Measurements from ENCODE around the gene METTL9. TPM values are rescaled to one million over a fixed set of nuclear protein-coding genes. Genes with fewer than 3 reads are reported as not detected.
A peak's percentile ranks its signal among the peaks of the same experiment; 100 is the strongest.
"Not testable (repeated sequence)": the region's sequence is repeated elsewhere in the genome, so short reads cannot be mapped to it uniquely, and the experiment has no call there.

The METTL9 gene
- total RNA-seq, 1 experiment from 2014 or later: 160 TPM

- Histone ChIP-seq H3K9me3 (replicated peaks) (no peaks in the 10 kb centered on the region), H3K4me3 (no peak overlapping the region), H3K27me3 (replicated peaks) (no peaks in the 10 kb centered on the region), H3K27ac (no peak overlapping the region), H3K36me3 (no peaks in the 10 kb centered on the region), H3K4me1 (replicated peaks) (peaks cover 10% of the 10 kb centered on the region)
- DNase-seq (ENCODE audit: low read depth in 1 of 2, low spot score in 2 of 2): no peak
Measured at GRCh38 chr16:21584817-21585216, 14.6 kb upstream of the METTL9 start.

GRCh38 chr16:21588593-21588992, 10.8 kb upstream of the METTL9 start:
- not testable (repeated sequence) for H3K9me3 ChIP-seq (replicated peaks); H3K36me3 ChIP-seq; H3K4me3 ChIP-seq; H3K27me3 ChIP-seq (replicated peaks); H3K4me1 ChIP-seq (replicated peaks); DNase-seq (ENCODE audit: low read depth in 1 of 2, low spot score in 2 of 2); H3K27ac ChIP-seq

GRCh38 chr16:21589551-21589950, 9.8 kb upstream of the METTL9 start:
- Histone ChIP-seq H3K4me3 (no peak overlapping the region), H3K27ac (no peak overlapping the region), H3K9me3 (replicated peaks) (no peaks in the 10 kb centered on the region), H3K36me3 (no peaks in the 10 kb centered on the region), H3K4me1 (replicated peaks) (no peaks in the 10 kb centered on the region), H3K27me3 (replicated peaks) (no peaks in the 10 kb centered on the region)
- DNase-seq (ENCODE audit: low read depth in 1 of 2, low spot score in 2 of 2): no peak

- Histone ChIP-seq H3K4me3 (no peak overlapping the region), H3K27ac (no peak overlapping the region), H3K9me3 (replicated peaks) (no peaks in the 10 kb centered on the region), H3K4me1 (replicated peaks) (no peaks in the 10 kb centered on the region), H3K27me3 (replicated peaks) (no peaks in the 10 kb centered on the region), H3K36me3 (no peaks in the 10 kb centered on the region)
- no peak for DNase-seq (ENCODE audit: low read depth in 1 of 2, low spot score in 2 of 2)
Measured at GRCh38 chr16:21590287-21590686, 9.1 kb upstream of the METTL9 start.

GRCh38 chr16:21590796-21591195, 8.6 kb upstream of the METTL9 start:
- H3K9me3 ChIP-seq (replicated peaks): no peaks in the 10 kb centered on the region
- no peaks in the 10 kb centered on the region for H3K4me1 ChIP-seq (replicated peaks)
- H3K4me3 ChIP-seq: no peak overlapping the region
- no peak for DNase-seq (ENCODE audit: low read depth in 1 of 2, low spot score in 2 of 2)
- no peak overlapping the region for H3K27ac ChIP-seq
- H3K27me3 ChIP-seq (replicated peaks): no peaks in the 10 kb centered on the region
- no peaks in the 10 kb centered on the region for H3K36me3 ChIP-seq

GRCh38 chr16:21592191-21592590, 7.2 kb upstream of the METTL9 start:
- Histone ChIP-seq H3K4me3 (no peak overlapping the region), H3K36me3 (no peaks in the 10 kb centered on the region)

GRCh38 chr16:21593530-21594289, 5.7 kb upstream of the METTL9 start:
- H3K27ac ChIP-seq: no peak overlapping the region
- DNase-seq (ENCODE audit: low read depth in 1 of 2, low spot score in 2 of 2): no peak

More at GRCh38 chr16:21592191-21592590, 7.2 kb upstream of the METTL9 start:
- Histone ChIP-seq H3K9me3 (replicated peaks) (no peaks in the 10 kb centered on the region), H3K27me3 (replicated peaks) (no peaks in the 10 kb centered on the region), H3K27ac (no peak overlapping the region), H3K4me1 (replicated peaks) (no peaks in the 10 kb centered on the region)
- no peak for DNase-seq (ENCODE audit: low read depth in 1 of 2, low spot score in 2 of 2)

GRCh38 chr16:21597561-21598030, 1.8 kb upstream of the METTL9 start:
- DNase-seq (ENCODE audit: low read depth in 1 of 2, low spot score in 2 of 2): no peak

More at GRCh38 chr16:21593530-21594289, 5.7 kb upstream of the METTL9 start:
- Histone ChIP-seq H3K27me3 (replicated peaks) (no peaks in the 10 kb centered on the region), H3K4me1 (replicated peaks) (peaks cover 4% of the 10 kb centered on the region), H3K36me3 (no peaks in the 10 kb centered on the region), H3K4me3 (no peak overlapping the region), H3K9me3 (replicated peaks) (no peaks in the 10 kb centered on the region)

GRCh38 chr16:21598206-21598605, 1.2 kb upstream of the METTL9 start:
- Histone ChIP-seq H3K4me3 (no peak overlapping the region), H3K27ac (no peak overlapping the region), H3K9me3 (replicated peaks) (no peaks in the 10 kb centered on the region), H3K36me3 (peaks cover 11% of the 10 kb centered on the region; the same call in 1 of the 2 replicates), H3K4me1 (replicated peaks) (peaks cover 7% of the 10 kb centered on the region), H3K27me3 (replicated peaks) (no peaks in the 10 kb centered on the region)
- no peak for DNase-seq (ENCODE audit: low read depth in 1 of 2, low spot score in 2 of 2)

More at GRCh38 chr16:21597561-21598030, 1.8 kb upstream of the METTL9 start:
- Histone ChIP-seq H3K27ac (no peak overlapping the region), H3K36me3 (peaks cover 11% of the 10 kb centered on the region; the same call in 1 of the 2 replicates), H3K9me3 (replicated peaks) (no peaks in the 10 kb centered on the region), H3K4me1 (replicated peaks) (peaks cover 7% of the 10 kb centered on the region), H3K4me3 (no peak overlapping the region), H3K27me3 (replicated peaks) (no peaks in the 10 kb centered on the region)

- H3K4me3 ChIP-seq: peak overlapping the region; percentile 95
- peak overlapping the region; percentile 19; the same call in 1 of the 2 replicates for H3K27ac ChIP-seq
- H3K4me1 ChIP-seq (replicated peaks): peaks cover 7% of the 10 kb centered on the region
- no peaks in the 10 kb centered on the region for H3K9me3 ChIP-seq (replicated peaks)
- H3K27me3 ChIP-seq (replicated peaks): no peaks in the 10 kb centered on the region
- no peak for DNase-seq (ENCODE audit: low read depth in 1 of 2, low spot score in 2 of 2)
- H3K36me3 ChIP-seq: peaks cover 11% of the 10 kb centered on the region; the same call in 1 of the 2 replicates
Measured at GRCh38 chr16:21598701-21599121, 666 bp upstream of the METTL9 start.

- Histone ChIP-seq H3K36me3 (peaks cover 14% of the 10 kb centered on the region; the same call in 1 of the 2 replicates), H3K27ac (peak overlapping the region; percentile 76), H3K4me3 (peak overlapping the region; percentile 95), H3K4me1 (replicated peaks) (peaks cover 7% of the 10 kb centered on the region), H3K9me3 (replicated peaks) (no peaks in the 10 kb centered on the region), H3K27me3 (replicated peaks) (no peaks in the 10 kb centered on the region)
- peak in 1 of 2 experiments; percentile 47 for DNase-seq (ENCODE audit: low read depth in 1 of 2, low spot score in 2 of 2)
Measured at GRCh38 chr16:21600031-21600773, 825 bp downstream of the METTL9 start.

GRCh38 chr16:21602785-21603184, 3.4 kb downstream of the METTL9 start:
- Histone ChIP-seq H3K4me3 (no peak overlapping the region), H3K27ac (no peak overlapping the region), H3K36me3 (peaks cover 14% of the 10 kb centered on the region; the same call in 1 of the 2 replicates), H3K27me3 (replicated peaks) (no peaks in the 10 kb centered on the region), H3K9me3 (replicated peaks) (no peaks in the 10 kb centered on the region), H3K4me1 (replicated peaks) (peaks cover 7% of the 10 kb centered on the region)
- no peak for DNase-seq (ENCODE audit: low read depth in 1 of 2, low spot score in 2 of 2)

- DNase-seq (ENCODE audit: low read depth in 1 of 2, low spot score in 2 of 2): no peak
- peaks cover 1% of the 10 kb centered on the region for H3K4me1 ChIP-seq (replicated peaks)
- no peaks in the 10 kb centered on the region for H3K27me3 ChIP-seq (replicated peaks)
- no peak overlapping the region for H3K4me3 ChIP-seq
- H3K36me3 ChIP-seq: peaks cover 14% of the 10 kb centered on the region; the same call in 1 of the 2 replicates
- no peaks in the 10 kb centered on the region for H3K9me3 ChIP-seq (replicated peaks)
- H3K27ac ChIP-seq: no peak overlapping the region
Measured at GRCh38 chr16:21603928-21604327, 4.6 kb downstream of the METTL9 start.

- DNase-seq (ENCODE audit: low read depth in 1 of 2, low spot score in 2 of 2); H3K9me3 ChIP-seq (replicated peaks); H3K27me3 ChIP-seq (replicated peaks); H3K36me3 ChIP-seq; H3K4me1 ChIP-seq (replicated peaks); H3K4me3 ChIP-seq; H3K27ac ChIP-seq: not testable (repeated sequence)
Measured at GRCh38 chr16:21605848-21606247, 6.5 kb downstream of the METTL9 start.

Data from SJSA1 (cell line).